ENCODE measurements around the gene PRR7. TPM values are rescaled to one million over a fixed set of nuclear protein-coding genes. Genes with fewer than 3 reads are reported as not detected.

PRR7 gene
- 2.8 and 4.4 TPM in 2 replicates for total RNA-seq
- long read RNA-seq = 0 reads

GRCh38 chr5:177446200-177447065, at the start of gene PRR7:
PRR7 (plus strand) TSS chr5:177446814; CDS start chr5:177455068, 8,254 bp downstream.
- TF ChIP-seq CTCF (IDR thresholded peaks at IDR 0.05) = no peak
- Mint-ChIP-seq H3K36me3 (ENCODE audit: unreplicated experiment) (peaks cover 3% of the 10 kb centered on the region), H3K9me3 (ENCODE audit: unreplicated experiment) (no peaks in the 10 kb centered on the region), H3K4me3 (ENCODE audit: unreplicated experiment) (peak within 1 kb of the TSS; percentile 68), H3K27me3 (ENCODE audit: unreplicated experiment) (no peaks in the 10 kb centered on the region), H3K27ac (ENCODE audit: unreplicated experiment) (peak within 1 kb of the TSS; percentile 76), H3K4me1 (ENCODE audit: unreplicated experiment) (peaks cover 20% of the 10 kb centered on the region)
- no peak for DNase-seq (ENCODE audit: extremely low spot score, unreplicated experiment)

GRCh38 chr5:177397875-177398390, 48.7 kb upstream of the PRR7 start:
- H3K27ac Mint-ChIP-seq (ENCODE audit: unreplicated experiment) = no peak overlapping the region
- TF ChIP-seq CTCF (IDR thresholded peaks at IDR 0.05) = no peak
- DNase-seq (ENCODE audit: extremely low spot score, unreplicated experiment) = peak; percentile 83
- H3K4me1 Mint-ChIP-seq (ENCODE audit: unreplicated experiment) = peaks cover 6% of the 10 kb centered on the region
- no peaks in the 10 kb centered on the region for H3K9me3 Mint-ChIP-seq (ENCODE audit: unreplicated experiment)
- no peaks in the 10 kb centered on the region for H3K36me3 Mint-ChIP-seq (ENCODE audit: unreplicated experiment)
- H3K27me3 Mint-ChIP-seq (ENCODE audit: unreplicated experiment) = peaks cover 20% of the 10 kb centered on the region
- no peak overlapping the region for H3K4me3 Mint-ChIP-seq (ENCODE audit: unreplicated experiment)

- no peak within 1 kb of the TSS for H3K4me3 Mint-ChIP-seq (ENCODE audit: unreplicated experiment)
- peaks cover 21% of the 10 kb centered on the region for H3K27me3 Mint-ChIP-seq (ENCODE audit: unreplicated experiment)
- no peaks in the 10 kb centered on the region for H3K36me3 Mint-ChIP-seq (ENCODE audit: unreplicated experiment)
- H3K9me3 Mint-ChIP-seq (ENCODE audit: unreplicated experiment) = no peaks in the 10 kb centered on the region
- DNase-seq (ENCODE audit: extremely low spot score, unreplicated experiment) = no peak
- peaks cover 16% of the 10 kb centered on the region for H3K4me1 Mint-ChIP-seq (ENCODE audit: unreplicated experiment)
- H3K27ac Mint-ChIP-seq (ENCODE audit: unreplicated experiment) = no peak within 1 kb of the TSS
- no peak for TF ChIP-seq CTCF (IDR thresholded peaks at IDR 0.05)
Measured at GRCh38 chr5:177399997-177400868, 46.4 kb upstream of the PRR7 start, which contains the start of gene PFN3. PFN3 (minus strand) TSS chr5:177400661; CDS start chr5:177400576, 85 bp downstream.

- H3K9me3 Mint-ChIP-seq (ENCODE audit: unreplicated experiment) = no peaks in the 10 kb centered on the region
- no peaks in the 10 kb centered on the region for H3K36me3 Mint-ChIP-seq (ENCODE audit: unreplicated experiment)
- peak; percentile 62 for TF ChIP-seq CTCF (IDR thresholded peaks at IDR 0.05)
- peaks cover 19% of the 10 kb centered on the region for H3K27me3 Mint-ChIP-seq (ENCODE audit: unreplicated experiment)
- no peak overlapping the region for H3K27ac Mint-ChIP-seq (ENCODE audit: unreplicated experiment)
- DNase-seq (ENCODE audit: extremely low spot score, unreplicated experiment) = no peak
- H3K4me3 Mint-ChIP-seq (ENCODE audit: unreplicated experiment) = peak overlapping the region; percentile 70
- H3K4me1 Mint-ChIP-seq (ENCODE audit: unreplicated experiment) = peaks cover 16% of the 10 kb centered on the region
Measured at GRCh38 chr5:177402271-177403043, 44.2 kb upstream of the PRR7 start.

Data from osteocyte (in vitro differentiated cells).